ENCODE measurements around the gene CELF1. TPM values are rescaled to one million over a fixed set of nuclear protein-coding genes. Genes with fewer than 3 reads are reported as not detected.

The CELF1 gene
- total and polyA plus RNA-seq, 10 of the 15 experiments (the other 5 are each of a cell fraction or from before 2014, with no cell fraction given), result 35.3 to 128 (median 85.7) TPM

GRCh38 chr11:47461876-47462275 lies 91.1 kb downstream of the CELF1 start (continued):
- TF ChIP-seq STAT1 (conservative IDR thresholded peaks at IDR 0.05), result no peak
- no peak for TF ChIP-seq ZNF217 (IDR thresholded peaks at IDR 0.05)
- no peak for TF ChIP-seq GATAD2B (conservative IDR thresholded peaks at IDR 0.05; ENCODE audit: low read depth)
- TF ChIP-seq RAD21 (IDR thresholded peaks at IDR 0.05; ENCODE audit: insufficient read depth, low read depth, low read length), result no peak
- TF ChIP-seq BACH1 (IDR thresholded peaks at IDR 0.05; ENCODE audit: borderline replicate concordance), result no peak
- TF ChIP-seq CBX5 (IDR thresholded peaks at IDR 0.05; ENCODE audit: low read depth), result no peak
- no peak for TF ChIP-seq BCL11A (IDR thresholded peaks at IDR 0.05; ENCODE audit: low read depth, low read length)
- TF ChIP-seq IKZF1 (conservative IDR thresholded peaks at IDR 0.05), result no peak
- no peak for TF ChIP-seq BMI1 (IDR thresholded peaks at IDR 0.05; ENCODE audit: borderline replicate concordance)
- no peak for TF ChIP-seq DPF2 (IDR thresholded peaks at IDR 0.05)
- TF ChIP-seq MTA2 (IDR thresholded peaks at IDR 0.05; ENCODE audit: low read depth), result no peak

DNA sequence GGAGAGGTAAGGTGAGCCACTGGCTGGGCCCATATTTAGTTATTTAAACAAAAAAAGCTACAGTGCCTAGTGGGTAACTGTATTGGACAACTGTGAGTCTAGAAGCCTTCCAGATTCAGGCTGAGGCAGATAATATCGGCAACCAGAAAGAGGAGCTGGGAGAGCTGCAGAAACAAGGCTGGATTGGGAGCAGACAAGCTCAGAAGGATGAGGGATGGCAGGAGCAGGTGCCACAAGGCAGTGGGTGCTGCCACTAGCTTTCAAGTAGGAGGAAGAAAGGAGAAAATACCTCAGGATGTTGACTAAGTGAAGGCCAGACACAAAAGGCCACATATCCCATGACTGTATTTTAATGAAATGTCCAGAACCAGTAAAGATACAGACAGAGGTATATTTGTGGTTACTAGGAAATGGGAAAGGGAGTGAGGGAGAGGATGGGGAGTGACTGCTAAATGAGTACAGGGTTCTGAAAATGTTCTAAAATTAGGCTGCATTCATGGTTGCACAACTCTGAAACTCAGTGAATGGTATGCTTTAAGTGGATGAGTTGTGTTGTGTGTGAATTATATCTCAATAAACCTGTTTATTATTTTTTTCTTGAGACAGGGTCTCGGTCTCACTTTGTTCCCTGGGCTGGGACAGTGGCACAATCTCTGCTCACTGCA lies 92.2 kb downstream of the CELF1 start:
- DNase-seq (ENCODE audit: low read depth, low spot score), result no peak
- H4K20me1 ChIP-seq (ENCODE audit: control insufficient read depth, insufficient read depth), result no peaks in the 10 kb centered on the region
- TF ChIP-seq, protein P1, sequence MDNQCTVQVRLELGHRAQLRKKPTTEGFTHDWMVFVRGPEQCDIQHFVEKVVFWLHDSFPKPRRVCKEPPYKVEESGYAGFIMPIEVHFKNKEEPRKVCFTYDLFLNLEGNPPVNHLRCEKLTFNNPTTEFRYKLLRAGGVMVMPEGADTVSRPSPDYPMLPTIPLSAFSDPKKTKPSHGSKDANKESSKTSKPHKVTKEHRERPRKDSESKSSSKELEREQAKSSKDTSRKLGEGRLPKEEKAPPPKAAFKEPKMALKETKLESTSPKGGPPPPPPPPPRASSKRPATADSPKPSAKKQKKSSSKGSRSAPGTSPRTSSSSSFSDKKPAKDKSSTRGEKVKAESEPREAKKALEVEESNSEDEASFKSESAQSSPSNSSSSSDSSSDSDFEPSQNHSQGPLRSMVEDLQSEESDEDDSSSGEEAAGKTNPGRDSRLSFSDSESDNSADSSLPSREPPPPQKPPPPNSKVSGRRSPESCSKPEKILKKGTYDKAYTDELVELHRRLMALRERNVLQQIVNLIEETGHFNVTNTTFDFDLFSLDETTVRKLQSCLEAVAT (IDR thresholded peaks at IDR 0.05), result no peak
- H3K27me3 ChIP-seq (replicated peaks in 1 of 2; ENCODE audit: control insufficient read depth in 2 of 2, insufficient read depth in 2 of 2, low read length in 1 of 2), result no peaks in the 10 kb centered on the region
- intact Hi-C loops (cut with micrococcal nuclease; ENCODE audit: unreplicated experiment), result no loop called here
- CTCF ChIA-PET, result interaction anchor here (0.8 to 1.1 kb wide), 2 partner anchors 152 to 283 kb away, joined by 3 read pairs; no protein-coding TSS in a partner anchor
- FAIRE-seq, result no peak
- no peaks in the 10 kb centered on the region for H3K4me1 ChIP-seq (ENCODE audit: control insufficient read depth, insufficient read depth, low read length)
- H3K9me3 ChIP-seq (replicated peaks; ENCODE audit: control insufficient read depth, insufficient read depth, low read length), result no peaks in the 10 kb centered on the region
- no peak overlapping the region for H3K9ac ChIP-seq (ENCODE audit: control insufficient read depth, insufficient read depth, low read length)
- H2AFZ ChIP-seq (ENCODE audit: control insufficient read depth, low read depth, low read length), result no peak overlapping the region
- H3K4me3 ChIP-seq, result no peak overlapping the region
- SMC1A ChIA-PET (ENCODE audit: uncharacterized antibody, unreplicated experiment), result no interaction called here
- H3K27ac ChIP-seq (ENCODE audit: control insufficient read depth, insufficient read depth), result no peak overlapping the region
- no peak overlapping the region for H3K4me2 ChIP-seq (ENCODE audit: control insufficient read depth, insufficient read depth)
- RAD21 ChIA-PET (ENCODE audit: unreplicated experiment), result no interaction called here
- POLR2A ChIA-PET, result no interaction called here
- BruUV-seq (replicated peaks), result TSS peak; percentile 42
- in situ Hi-C loops (cut with MboI), result no loop called here
- no peak for ATAC-seq
- peaks cover 5 to 8% of the 10 kb centered on the region in 2 experiments; a peak in 3 of 4 replicates for H3K36me3 ChIP-seq (ENCODE audit: control insufficient read depth in 2 of 2, insufficient read depth in 2 of 2, low read length in 1 of 2)
- 100% methylated on average over 2 of the region's 2 CpGs for WGBS (ENCODE audit: insufficient coverage, insufficient replicate concordance, low lambda C conversion rate, missing lambda C conversion rate)
- H3K79me2 ChIP-seq (ENCODE audit: control insufficient read depth, insufficient read depth, low read length), result no peaks in the 10 kb centered on the region
